GM23338 (cell line): Measurements from ENCODE around the gene YPEL2. TPM values are rescaled to one million over a fixed set of nuclear protein-coding genes. Genes with fewer than 3 reads are reported as not detected.

Experiments
- ATAC-seq: fragments of 200-7000 bp; cut with Tn5 transposase; 3 replicates; pipeline ENCODE4 v1.9.1; 2020
- DNase-seq: peaks from one replicate; pipeline ENCODE4 v3.0.0-alpha.2; 2015; ENCODE audit warnings: low spot score
- H2AFZ ChIP-seq: fragments of 200-600 bp; sonication (generic); 2 replicates; pipeline ENCODE4 v1.8.0; 2016; ENCODE audit warnings: antibody characterized with exemption, mild to moderate bottlenecking, moderate library complexity
- H3F3A ChIP-seq: fragments of 200-600 bp; sonication (generic); replicated peaks from 2 replicates; pipeline ENCODE4 v1.8.0; 2017; ENCODE audit warnings: antibody characterized with exemption, mixed run types, low read depth
- H3K27ac ChIP-seq: fragments of 200-600 bp; sonication (generic); 2 replicates; pipeline ENCODE4 v1.6.1; 2016; ENCODE audit warnings: low read depth
- H3K27me3 ChIP-seq: fragments of 200-600 bp; sonication (generic); 2 replicates; pipeline ENCODE4 v1.8.0; 2016; ENCODE audit warnings: mild to moderate bottlenecking, mixed run types, moderate library complexity; ENCODE audit not compliant: insufficient read depth
- H3K36me3 ChIP-seq: fragments of 200-600 bp; sonication (generic); 2 replicates; pipeline ENCODE4 v1.8.0; 2016; ENCODE audit warnings: mild to moderate bottlenecking; ENCODE audit not compliant: insufficient read depth
- H3K4me1 ChIP-seq: fragments of 200-600 bp; sonication (generic); 2 replicates; pipeline ENCODE4 v1.8.0; 2016; ENCODE audit warnings: mild to moderate bottlenecking, moderate library complexity; ENCODE audit not compliant: insufficient read depth
- H3K4me2 ChIP-seq: fragments of 200-600 bp; sonication (generic); 2 replicates; pipeline ENCODE4 v1.7.1; 2017; ENCODE audit warnings: mixed run types
- H3K4me3 ChIP-seq: fragments of 200-600 bp; sonication (generic); 2 replicates; pipeline ENCODE4 v1.6.1; 2016; ENCODE audit warnings: mixed run types
- H3K79me2 ChIP-seq: fragments of 200-600 bp; sonication (generic); replicated peaks from 2 replicates; pipeline ENCODE4 v1.8.0; 2017; ENCODE audit warnings: mild to moderate bottlenecking; ENCODE audit not compliant: insufficient read depth
- H3K9me2 ChIP-seq: fragments of 200-600 bp; sonication (generic); 2 replicates; pipeline ENCODE4 v1.8.0; 2017; ENCODE audit not compliant: insufficient read depth
- H4K20me1 ChIP-seq: fragments of 200-600 bp; sonication (generic); replicated peaks from 2 replicates; pipeline ENCODE4 v1.8.0; 2017; ENCODE audit warnings: mild to moderate bottlenecking; ENCODE audit not compliant: insufficient read depth
- H3K27ac Mint-ChIP-seq: 2 replicates; pipeline ENCODE4 v1.8.0; 2020; ENCODE audit warnings: inconsistent platforms, mild to moderate bottlenecking, moderate library complexity, mixed read lengths
- H3K27me3 Mint-ChIP-seq: 3 replicates; pipeline ENCODE4 v1.8.0; 2022; ENCODE audit warnings: low read depth, mild to moderate bottlenecking, moderate library complexity, mixed read lengths, inconsistent platforms; ENCODE audit not compliant: insufficient read depth, poor library complexity
- H3K36me3 Mint-ChIP-seq: 3 replicates; pipeline ENCODE4 v1.8.0; 2021; ENCODE audit warnings: low read depth, mild to moderate bottlenecking, inconsistent platforms, moderate library complexity, mixed read lengths
- H3K4me1 Mint-ChIP-seq: 3 replicates; pipeline ENCODE4 v1.8.0; 2020; ENCODE audit warnings: mild to moderate bottlenecking, inconsistent platforms, mixed read lengths
- H3K4me3 Mint-ChIP-seq: 3 replicates; pipeline ENCODE4 v1.8.0; 2021; ENCODE audit warnings: moderate library complexity, mild to moderate bottlenecking, inconsistent platforms, mixed read lengths
- H3K9me3 Mint-ChIP-seq: 3 replicates; pipeline ENCODE4 v1.8.0; 2020; ENCODE audit warnings: moderate library complexity, mild to moderate bottlenecking, inconsistent platforms, mixed read lengths
- CREB1 ChIP-seq: fragments of 250-450 bp; sonication (Bioruptor Pico); IDR thresholded peaks from 2 replicates; pipeline ENCODE4 v1.5.0; 2020; ENCODE audit warnings: low read depth, mild to moderate bottlenecking, moderate library complexity
- ETS1 ChIP-seq: IDR thresholded peaks from 2 replicates; pipeline ENCODE4 v1.6.1; 2016; ENCODE audit warnings: antibody characterized with exemption
- EZH2 ChIP-seq: fragments of 200-600 bp; sonication (generic); IDR thresholded peaks from one replicate; pipeline ENCODE4 v1.8.0; 2017; ENCODE audit warnings: antibody characterized with exemption, mild to moderate bottlenecking, low read depth; ENCODE audit not compliant: unreplicated experiment
- EZH2phosphoT487 ChIP-seq: fragments of 200-600 bp; sonication (generic); IDR thresholded peaks from one replicate; pipeline ENCODE4 v1.8.1; 2018; ENCODE audit warnings: antibody characterized with exemption; ENCODE audit not compliant: unreplicated experiment
- JUNB ChIP-seq: IDR thresholded peaks from one replicate; pipeline ENCODE4 v1.6.1; 2016; ENCODE audit warnings: antibody characterized with exemption; ENCODE audit not compliant: unreplicated experiment
- POLR2AphosphoS5 ChIP-seq: IDR thresholded peaks from 2 replicates; pipeline ENCODE4 v1.6.1; 2016; ENCODE audit warnings: antibody characterized with exemption, low read depth
- STAT1 ChIP-seq: IDR thresholded peaks from one replicate; pipeline ENCODE4 v1.6.1; 2016; ENCODE audit warnings: antibody characterized with exemption; ENCODE audit not compliant: unreplicated experiment
- ZNF114 ChIP-seq: fragments of 250-450 bp; sonication (Bioruptor Pico); IDR thresholded peaks from 2 replicates; pipeline ENCODE4 v1.5.0; 2020; ENCODE audit warnings: mild to moderate bottlenecking, moderate library complexity
- ZNF462 ChIP-seq: fragments of 250-450 bp; sonication (Bioruptor Pico); IDR thresholded peaks from 2 replicates; pipeline ENCODE4 v1.5.0; 2020; ENCODE audit warnings: mild to moderate bottlenecking, moderate library complexity
- polyA plus RNA-seq: library from polyadenylated mRNA; unstranded; fragments of >200 nt; fragmentation: Nextera tagmentation; extraction: Ambion mirVana; gene quantifications from 2 replicates; pipeline ENCODE4 v1.2.1, GENCODE V29; 2016
- total RNA-seq: library from RNA; depleted of rRNA; stranded (reverse); fragments of >200 nt; shearing (Covaris generic); gene quantifications from 2 replicates; pipeline ENCODE4 v1.2.3, GENCODE V29; 2014
- TF ChIP-seq, protein P1 (sequence below): IDR thresholded peaks from one replicate; pipeline ENCODE4 v1.6.1; 2018; ENCODE audit warnings: antibody characterized with exemption; ENCODE audit not compliant: unreplicated experiment
- TF ChIP-seq, protein P2 (sequence below), 2 experiments: fragments of 200-600 bp in 1 of 2; sonication (generic) in 1 of 2; conservative IDR thresholded peaks; 2 replicates each; pipeline versions ENCODE4 v1.5.1 to v1.6.1; 2016 to 2017; ENCODE audit warnings: antibody characterized with exemption in 2 of 2, low read depth in 2 of 2, mild to moderate bottlenecking in 2 of 2, moderate library complexity in 1 of 2

Gene YPEL2
- total and polyA plus RNA-seq, 2 experiments from 2014 or later: 4.1 to 5.2 TPM

DNA sequence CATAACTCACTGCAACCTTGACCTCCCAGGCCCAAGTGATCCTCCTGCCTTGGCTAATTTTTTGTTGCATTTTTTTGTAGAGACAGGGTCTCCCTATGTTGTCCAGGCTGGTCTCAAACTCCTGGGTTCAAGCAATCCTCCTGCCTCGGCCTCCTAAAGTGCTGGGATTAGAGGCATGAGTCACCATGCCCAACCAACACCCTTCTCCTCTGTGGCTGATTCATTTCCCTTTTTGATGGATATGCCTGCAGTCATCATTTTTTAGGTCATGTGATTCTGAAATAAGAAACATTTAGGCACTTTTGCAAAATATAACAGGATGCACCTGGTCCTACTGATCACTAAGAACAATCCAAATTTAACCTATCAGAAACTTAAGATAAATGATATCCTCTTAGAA, 44.0 kb upstream of the YPEL2 start (continued):
- no peak for TF ChIP-seq ZNF462
- TF ChIP-seq JUNB: no peak
- TF ChIP-seq POLR2AphosphoS5: no peak
- TF ChIP-seq ZNF114 (CRISPR knock-in tag): no peak

DNA sequence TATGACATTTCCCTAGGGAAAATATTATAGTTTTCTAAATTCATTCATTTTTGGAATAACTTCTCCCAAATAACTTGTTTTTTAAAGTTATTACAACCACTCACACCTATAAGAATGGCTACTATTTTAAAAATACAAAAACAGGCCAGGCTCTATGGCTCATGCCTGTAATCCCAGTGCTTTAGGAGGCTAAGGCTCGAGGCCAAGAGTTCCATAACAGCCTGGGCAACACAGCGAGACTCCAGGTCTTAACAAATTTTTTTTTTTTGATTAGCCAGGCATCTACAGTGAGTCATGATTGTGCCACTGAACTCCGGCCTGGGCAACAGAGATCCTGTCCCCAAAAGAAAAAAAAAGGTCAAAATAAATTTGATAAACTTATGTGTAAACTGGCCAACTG, 43.6 kb upstream of the YPEL2 start:
- Mint-ChIP-seq H3K4me3 (no peak overlapping the region), H3K27ac (no peak overlapping the region), H3K9me3 (0 out of 3 replicates have a peak, but pooled peaks cover 3% of the 10 kb centered on the region), H3K4me1 (peaks cover 15% of the 10 kb centered on the region), H3K36me3 (no peaks in the 10 kb centered on the region), H3K27me3 (peaks cover 10% of the 10 kb centered on the region)
- Histone ChIP-seq H3K9me2 (no peaks in the 10 kb centered on the region), H3K27me3 (peaks cover 30% of the 10 kb centered on the region), H3K4me2 (no peak overlapping the region), H3K27ac (no peak overlapping the region), H3K36me3 (no peaks in the 10 kb centered on the region), H3K79me2 (no peaks in the 10 kb centered on the region), H3F3A (no peaks in the 10 kb centered on the region), H4K20me1 (no peaks in the 10 kb centered on the region), H3K4me3 (no peak overlapping the region), H2AFZ (no peak overlapping the region), H3K4me1 (peaks cover 6% of the 10 kb centered on the region; the same call in 1 of the 2 replicates)
- ATAC-seq: no peak
- no peak for DNase-seq
- TF ChIP-seq ETS1 (no peak), EZH2 (no peak), ZNF114 (CRISPR knock-in tag) (no peak), JUNB (no peak), EZH2phosphoT487 (no peak), CREB1 (CRISPR knock-in tag) (no peak), POLR2AphosphoS5 (no peak), STAT1 (no peak)
- TF ChIP-seq, protein P1, sequence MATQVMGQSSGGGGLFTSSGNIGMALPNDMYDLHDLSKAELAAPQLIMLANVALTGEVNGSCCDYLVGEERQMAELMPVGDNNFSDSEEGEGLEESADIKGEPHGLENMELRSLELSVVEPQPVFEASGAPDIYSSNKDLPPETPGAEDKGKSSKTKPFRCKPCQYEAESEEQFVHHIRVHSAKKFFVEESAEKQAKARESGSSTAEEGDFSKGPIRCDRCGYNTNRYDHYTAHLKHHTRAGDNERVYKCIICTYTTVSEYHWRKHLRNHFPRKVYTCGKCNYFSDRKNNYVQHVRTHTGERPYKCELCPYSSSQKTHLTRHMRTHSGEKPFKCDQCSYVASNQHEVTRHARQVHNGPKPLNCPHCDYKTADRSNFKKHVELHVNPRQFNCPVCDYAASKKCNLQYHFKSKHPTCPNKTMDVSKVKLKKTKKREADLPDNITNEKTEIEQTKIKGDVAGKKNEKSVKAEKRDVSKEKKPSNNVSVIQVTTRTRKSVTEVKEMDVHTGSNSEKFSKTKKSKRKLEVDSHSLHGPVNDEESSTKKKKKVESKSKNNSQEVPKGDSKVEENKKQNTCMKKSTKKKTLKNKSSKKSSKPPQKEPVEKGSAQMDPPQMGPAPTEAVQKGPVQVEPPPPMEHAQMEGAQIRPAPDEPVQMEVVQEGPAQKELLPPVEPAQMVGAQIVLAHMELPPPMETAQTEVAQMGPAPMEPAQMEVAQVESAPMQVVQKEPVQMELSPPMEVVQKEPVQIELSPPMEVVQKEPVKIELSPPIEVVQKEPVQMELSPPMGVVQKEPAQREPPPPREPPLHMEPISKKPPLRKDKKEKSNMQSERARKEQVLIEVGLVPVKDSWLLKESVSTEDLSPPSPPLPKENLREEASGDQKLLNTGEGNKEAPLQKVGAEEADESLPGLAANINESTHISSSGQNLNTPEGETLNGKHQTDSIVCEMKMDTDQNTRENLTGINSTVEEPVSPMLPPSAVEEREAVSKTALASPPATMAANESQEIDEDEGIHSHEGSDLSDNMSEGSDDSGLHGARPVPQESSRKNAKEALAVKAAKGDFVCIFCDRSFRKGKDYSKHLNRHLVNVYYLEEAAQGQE: no peak
- TF ChIP-seq, protein P2, sequence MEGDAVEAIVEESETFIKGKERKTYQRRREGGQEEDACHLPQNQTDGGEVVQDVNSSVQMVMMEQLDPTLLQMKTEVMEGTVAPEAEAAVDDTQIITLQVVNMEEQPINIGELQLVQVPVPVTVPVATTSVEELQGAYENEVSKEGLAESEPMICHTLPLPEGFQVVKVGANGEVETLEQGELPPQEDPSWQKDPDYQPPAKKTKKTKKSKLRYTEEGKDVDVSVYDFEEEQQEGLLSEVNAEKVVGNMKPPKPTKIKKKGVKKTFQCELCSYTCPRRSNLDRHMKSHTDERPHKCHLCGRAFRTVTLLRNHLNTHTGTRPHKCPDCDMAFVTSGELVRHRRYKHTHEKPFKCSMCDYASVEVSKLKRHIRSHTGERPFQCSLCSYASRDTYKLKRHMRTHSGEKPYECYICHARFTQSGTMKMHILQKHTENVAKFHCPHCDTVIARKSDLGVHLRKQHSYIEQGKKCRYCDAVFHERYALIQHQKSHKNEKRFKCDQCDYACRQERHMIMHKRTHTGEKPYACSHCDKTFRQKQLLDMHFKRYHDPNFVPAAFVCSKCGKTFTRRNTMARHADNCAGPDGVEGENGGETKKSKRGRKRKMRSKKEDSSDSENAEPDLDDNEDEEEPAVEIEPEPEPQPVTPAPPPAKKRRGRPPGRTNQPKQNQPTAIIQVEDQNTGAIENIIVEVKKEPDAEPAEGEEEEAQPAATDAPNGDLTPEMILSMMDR (conservative IDR thresholded peaks at IDR 0.05; ENCODE audit: low read depth in 2 of 2): no peak
